ENCODE measurements around the gene OGDH.
A peak's percentile ranks its signal among the peaks of the same experiment; 100 is the strongest.

The OGDH gene

DNA sequence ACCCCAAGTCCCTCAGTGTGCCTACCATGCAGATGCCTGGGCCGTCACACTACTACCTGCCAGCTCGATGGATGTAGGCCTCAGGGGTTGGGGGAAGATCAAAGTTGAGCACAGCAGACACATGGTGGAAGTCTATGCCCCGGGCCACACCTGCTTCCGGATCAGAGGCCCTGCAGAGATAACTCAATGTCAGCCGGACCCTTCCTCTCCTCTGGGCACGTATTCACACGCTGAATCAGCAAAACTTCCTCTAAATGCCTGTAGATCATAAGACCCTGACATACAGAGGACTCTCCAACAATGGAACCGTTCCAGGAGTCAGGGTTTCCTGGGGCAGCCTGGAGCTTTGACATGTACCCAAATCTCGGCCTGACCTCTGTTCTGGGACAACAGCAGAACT lies 36.5 kb upstream of the OGDH start:
- no peak for DNase-seq (ENCODE audit: low read depth)
- H3K4me3 ChIP-seq (ENCODE audit: low read length), result no peak overlapping the region
- TF ChIP-seq, protein P1, sequence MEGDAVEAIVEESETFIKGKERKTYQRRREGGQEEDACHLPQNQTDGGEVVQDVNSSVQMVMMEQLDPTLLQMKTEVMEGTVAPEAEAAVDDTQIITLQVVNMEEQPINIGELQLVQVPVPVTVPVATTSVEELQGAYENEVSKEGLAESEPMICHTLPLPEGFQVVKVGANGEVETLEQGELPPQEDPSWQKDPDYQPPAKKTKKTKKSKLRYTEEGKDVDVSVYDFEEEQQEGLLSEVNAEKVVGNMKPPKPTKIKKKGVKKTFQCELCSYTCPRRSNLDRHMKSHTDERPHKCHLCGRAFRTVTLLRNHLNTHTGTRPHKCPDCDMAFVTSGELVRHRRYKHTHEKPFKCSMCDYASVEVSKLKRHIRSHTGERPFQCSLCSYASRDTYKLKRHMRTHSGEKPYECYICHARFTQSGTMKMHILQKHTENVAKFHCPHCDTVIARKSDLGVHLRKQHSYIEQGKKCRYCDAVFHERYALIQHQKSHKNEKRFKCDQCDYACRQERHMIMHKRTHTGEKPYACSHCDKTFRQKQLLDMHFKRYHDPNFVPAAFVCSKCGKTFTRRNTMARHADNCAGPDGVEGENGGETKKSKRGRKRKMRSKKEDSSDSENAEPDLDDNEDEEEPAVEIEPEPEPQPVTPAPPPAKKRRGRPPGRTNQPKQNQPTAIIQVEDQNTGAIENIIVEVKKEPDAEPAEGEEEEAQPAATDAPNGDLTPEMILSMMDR (conservative IDR thresholded peaks at IDR 0.05; ENCODE audit: low read length), result no peak

DNA sequence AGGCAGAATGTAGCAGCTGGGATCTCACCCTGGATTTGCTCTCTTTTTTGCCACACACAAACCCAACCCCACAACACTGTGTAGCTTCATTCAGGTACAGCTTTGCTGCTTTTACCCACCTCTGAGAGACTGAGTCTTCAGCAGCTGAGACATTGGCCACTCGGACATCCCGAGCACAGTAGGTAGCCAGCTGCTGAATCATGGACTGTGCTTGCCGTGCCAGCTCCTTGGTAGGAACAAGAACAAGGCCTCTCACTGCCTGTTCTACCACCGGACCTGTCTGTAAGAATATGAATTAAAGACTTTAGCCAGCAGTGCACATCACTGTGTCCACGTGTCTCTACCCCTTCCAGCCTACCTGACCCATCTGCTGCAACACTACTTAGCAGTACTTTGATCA lies 33.7 kb upstream of the OGDH start:
- H3K4me3 ChIP-seq (ENCODE audit: low read length), result peak overlapping the region; percentile 95
- TF ChIP-seq, protein P1 (conservative IDR thresholded peaks at IDR 0.05; ENCODE audit: low read length), result no peak
- no peak for DNase-seq (ENCODE audit: low read depth)

DNA sequence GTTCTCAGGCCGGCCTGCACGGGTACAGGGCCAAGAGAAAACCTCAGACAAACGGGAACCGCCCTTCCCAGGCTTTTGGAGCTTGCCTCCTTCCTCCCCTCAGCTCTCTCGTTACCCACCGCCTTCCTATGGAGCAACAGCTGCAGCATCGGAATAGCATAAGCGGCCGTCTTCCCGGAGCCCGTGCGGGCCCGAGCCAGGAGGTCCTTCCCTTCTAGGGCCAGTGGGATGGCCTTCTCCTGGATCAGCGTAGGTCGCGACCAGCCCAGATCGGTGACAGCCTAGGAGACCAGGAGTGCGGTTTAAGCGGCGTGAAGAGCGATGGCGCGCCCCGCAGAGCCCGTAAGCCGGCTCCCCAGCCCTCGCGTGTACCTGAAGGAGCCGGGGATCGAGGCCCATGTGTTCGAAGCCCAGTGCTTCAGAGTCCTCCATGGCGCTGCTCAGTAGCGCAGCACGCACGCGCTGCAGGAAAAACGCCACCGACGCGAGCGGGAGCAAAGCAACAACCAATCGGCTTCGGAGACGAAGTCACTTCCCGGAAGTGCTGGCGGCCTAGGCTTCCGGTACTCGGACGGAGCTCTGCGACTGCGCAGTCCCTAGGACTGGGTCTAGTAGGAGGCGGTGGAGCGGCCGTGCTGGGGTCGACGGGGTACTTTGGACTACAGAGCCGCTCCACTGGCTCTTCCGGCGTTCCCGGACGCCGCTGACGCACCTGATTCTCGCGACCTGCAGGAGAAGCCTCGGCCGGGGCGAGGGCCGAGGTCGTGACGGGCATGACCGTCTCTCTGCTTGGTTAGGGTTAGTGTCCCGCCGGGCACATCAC lies 32.8 kb upstream of the OGDH start, which contains the start of gene DDX56:
DDX56 (minus strand) TSS at position 445 of the 823 bp plus-strand sequence; CDS start at position 432, 13 bp downstream.
- DNase-seq (ENCODE audit: low read depth), result peak; percentile 89
- TF ChIP-seq, protein P1 (conservative IDR thresholded peaks at IDR 0.05; ENCODE audit: low read length), result no peak
- peak within 1 kb of the TSS; percentile 95 for H3K4me3 ChIP-seq (ENCODE audit: low read length)

DNA sequence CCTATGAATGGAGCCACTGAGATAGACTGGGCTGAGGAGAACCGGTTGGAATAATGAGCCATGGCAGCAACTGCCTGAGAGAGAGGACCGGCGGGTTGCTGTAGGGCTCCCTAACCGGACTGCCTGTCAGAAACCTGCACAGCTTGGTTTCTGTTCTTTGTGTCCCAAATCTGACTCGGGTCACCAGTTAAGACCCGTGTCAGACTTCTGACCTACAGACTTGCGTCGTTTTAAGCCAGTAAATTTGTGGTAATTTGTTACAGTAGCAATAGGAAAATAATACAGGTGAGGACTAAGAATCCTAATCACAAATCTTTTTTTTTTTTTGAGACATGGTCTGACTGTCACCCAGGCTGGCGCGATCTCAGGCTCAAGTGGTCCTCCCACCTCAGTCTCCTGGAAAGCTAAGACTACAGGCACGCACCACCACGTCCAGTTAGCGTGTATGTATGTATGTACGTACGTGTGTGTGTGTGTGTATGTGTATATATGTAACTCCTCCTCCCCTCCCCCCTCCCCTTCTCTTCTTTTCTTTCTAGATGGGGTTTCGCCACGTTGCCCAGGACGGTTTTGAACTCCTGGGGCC lies 32.0 kb upstream of the OGDH start:
- no peak for DNase-seq (ENCODE audit: low read depth)
- TF ChIP-seq, protein P1 (conservative IDR thresholded peaks at IDR 0.05; ENCODE audit: low read length), result no peak
- peak overlapping the region; percentile 95 for H3K4me3 ChIP-seq (ENCODE audit: low read length)

DNA sequence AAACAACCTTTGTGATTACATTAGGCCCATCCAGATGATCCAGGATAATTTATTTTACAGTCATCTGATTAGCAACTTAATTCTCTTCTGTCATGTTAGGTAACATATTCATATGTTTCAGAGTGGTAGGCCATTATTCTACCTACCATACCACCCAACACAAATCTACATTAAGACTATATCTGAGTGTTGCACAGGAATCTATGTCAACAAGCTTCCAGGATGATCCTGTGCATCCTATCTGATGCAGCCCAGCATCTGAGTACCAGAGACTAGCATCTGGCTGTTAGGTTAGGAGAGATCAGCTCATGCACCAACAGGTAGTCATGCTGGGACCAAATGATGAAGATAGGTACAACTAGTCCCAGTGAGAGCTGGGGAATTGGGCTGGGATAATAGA lies 31.4 kb upstream of the OGDH start:
- DNase-seq (ENCODE audit: low read depth), result no peak
- H3K4me3 ChIP-seq (ENCODE audit: low read length), result peak overlapping the region; percentile 95
- TF ChIP-seq, protein P1 (conservative IDR thresholded peaks at IDR 0.05; ENCODE audit: low read length), result no peak

DNA sequence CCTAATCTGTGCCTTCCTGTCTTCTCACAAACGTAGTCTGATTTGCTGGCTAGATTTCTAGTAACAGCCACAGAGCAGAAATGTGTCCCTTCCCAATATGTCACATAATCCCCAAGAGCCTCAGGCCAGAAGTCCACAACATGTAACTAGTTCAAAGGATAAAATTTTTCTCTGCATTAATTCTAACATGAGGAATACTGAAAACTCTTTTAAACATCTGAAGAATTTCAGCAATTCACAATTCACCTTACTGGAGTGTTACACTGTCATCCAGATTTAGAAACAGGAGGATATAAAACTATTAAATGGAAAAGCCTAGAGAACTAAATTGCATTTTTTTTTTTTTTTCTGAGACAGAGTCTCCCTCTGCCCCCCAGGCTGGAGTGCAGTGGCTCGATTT lies 30.2 kb upstream of the OGDH start:
- DNase-seq (ENCODE audit: low read depth), result no peak
- no peak overlapping the region for H3K4me3 ChIP-seq (ENCODE audit: low read length)
- TF ChIP-seq, protein P1 (conservative IDR thresholded peaks at IDR 0.05; ENCODE audit: low read length), result no peak

All from AG10803 (cell line).